SK-N-SH treated with all-trans-retinoic acid at 6 μM for 48 hours (cell line): ENCODE measurements around the gene IFI27L1.

Source experiments
- ESRRG ChIP-seq: fragments of 250-450 bp; sonication (Bioruptor Pico); IDR thresholded peaks from 2 replicates; pipeline ENCODE4 v1.6.1; 2021; ENCODE audit warnings: mild to moderate bottlenecking
- GLIS3 ChIP-seq: fragments of 250-450 bp; sonication (Bioruptor Pico); IDR thresholded peaks from 2 replicates; pipeline ENCODE4 v1.5.0; 2020; ENCODE audit warnings: mild to moderate bottlenecking, moderate library complexity
- RARB ChIP-seq: fragments of 250-450 bp; sonication (Bioruptor Pico); IDR thresholded peaks from 2 replicates; pipeline ENCODE4 v1.8.0; 2021; ENCODE audit warnings: mild to moderate bottlenecking, moderate library complexity

- no peak for TF ChIP-seq RARB (CRISPR knock-in tag)
- no peak for TF ChIP-seq GLIS3 (CRISPR knock-in tag)
- no peak for TF ChIP-seq ESRRG (CRISPR knock-in tag)
These were observed 32.0 kb downstream of the IFI27L1 start for GRCh38 chr14:94113073-94113472.
